WI38 (cell line): ENCODE results near the gene ARG2.

Experiments
- H3K4me3 ChIP-seq: 2 replicates; pipeline ENCODE4 v1.5.1; 2011; ENCODE audit warnings: low read depth, mild to moderate bottlenecking, control low read depth, low read length
- TF ChIP-seq, protein P1 (sequence below): IDR thresholded peaks from 2 replicates; pipeline ENCODE4 v1.5.1; 2012; ENCODE audit warnings: low read depth, mild to moderate bottlenecking, control low read depth, low read length

ARG2 gene

DNA sequence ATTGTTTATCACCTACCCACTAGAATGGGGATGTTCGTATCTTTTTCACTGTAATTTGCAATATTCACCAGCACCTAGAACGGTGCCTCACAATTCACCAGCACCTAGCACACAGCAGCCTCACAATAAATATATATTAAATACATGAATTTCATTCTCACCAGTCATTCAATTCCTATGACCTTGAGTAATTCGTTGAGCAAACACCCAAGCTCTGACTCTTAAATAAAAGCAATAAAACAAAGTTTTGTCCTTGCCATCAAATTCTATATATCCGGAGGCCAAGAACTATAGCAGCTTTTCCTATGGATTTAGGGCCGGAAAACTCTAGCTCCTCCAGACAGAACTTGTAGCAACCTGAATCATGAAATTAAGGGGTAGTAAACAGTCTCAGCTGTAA, 53.7 kb downstream of the ARG2 start:
- peak overlapping the region; percentile 92 for H3K4me3 ChIP-seq
- TF ChIP-seq, protein P1, sequence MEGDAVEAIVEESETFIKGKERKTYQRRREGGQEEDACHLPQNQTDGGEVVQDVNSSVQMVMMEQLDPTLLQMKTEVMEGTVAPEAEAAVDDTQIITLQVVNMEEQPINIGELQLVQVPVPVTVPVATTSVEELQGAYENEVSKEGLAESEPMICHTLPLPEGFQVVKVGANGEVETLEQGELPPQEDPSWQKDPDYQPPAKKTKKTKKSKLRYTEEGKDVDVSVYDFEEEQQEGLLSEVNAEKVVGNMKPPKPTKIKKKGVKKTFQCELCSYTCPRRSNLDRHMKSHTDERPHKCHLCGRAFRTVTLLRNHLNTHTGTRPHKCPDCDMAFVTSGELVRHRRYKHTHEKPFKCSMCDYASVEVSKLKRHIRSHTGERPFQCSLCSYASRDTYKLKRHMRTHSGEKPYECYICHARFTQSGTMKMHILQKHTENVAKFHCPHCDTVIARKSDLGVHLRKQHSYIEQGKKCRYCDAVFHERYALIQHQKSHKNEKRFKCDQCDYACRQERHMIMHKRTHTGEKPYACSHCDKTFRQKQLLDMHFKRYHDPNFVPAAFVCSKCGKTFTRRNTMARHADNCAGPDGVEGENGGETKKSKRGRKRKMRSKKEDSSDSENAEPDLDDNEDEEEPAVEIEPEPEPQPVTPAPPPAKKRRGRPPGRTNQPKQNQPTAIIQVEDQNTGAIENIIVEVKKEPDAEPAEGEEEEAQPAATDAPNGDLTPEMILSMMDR = no peak

DNA sequence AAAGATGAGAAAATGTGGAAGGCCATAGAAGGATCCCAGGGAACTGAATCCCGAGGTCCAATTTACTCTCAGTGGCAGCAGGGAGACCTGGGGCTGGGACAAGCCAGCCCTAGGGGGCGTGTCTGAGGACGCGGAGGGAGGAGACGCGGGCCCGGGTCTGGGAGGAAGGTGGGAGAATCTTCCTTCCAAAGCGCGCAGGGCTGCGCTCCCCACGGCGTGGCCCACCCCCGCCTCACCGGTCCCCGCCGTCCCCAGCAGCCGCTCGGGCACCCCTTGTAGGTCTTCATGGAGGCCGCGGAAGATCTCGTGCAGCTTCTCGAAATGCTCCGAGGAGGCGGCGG, 54.4 kb downstream of the ARG2 start:
- peak overlapping the region; percentile 92 for H3K4me3 ChIP-seq
- TF ChIP-seq, protein P1 = no peak

DNA sequence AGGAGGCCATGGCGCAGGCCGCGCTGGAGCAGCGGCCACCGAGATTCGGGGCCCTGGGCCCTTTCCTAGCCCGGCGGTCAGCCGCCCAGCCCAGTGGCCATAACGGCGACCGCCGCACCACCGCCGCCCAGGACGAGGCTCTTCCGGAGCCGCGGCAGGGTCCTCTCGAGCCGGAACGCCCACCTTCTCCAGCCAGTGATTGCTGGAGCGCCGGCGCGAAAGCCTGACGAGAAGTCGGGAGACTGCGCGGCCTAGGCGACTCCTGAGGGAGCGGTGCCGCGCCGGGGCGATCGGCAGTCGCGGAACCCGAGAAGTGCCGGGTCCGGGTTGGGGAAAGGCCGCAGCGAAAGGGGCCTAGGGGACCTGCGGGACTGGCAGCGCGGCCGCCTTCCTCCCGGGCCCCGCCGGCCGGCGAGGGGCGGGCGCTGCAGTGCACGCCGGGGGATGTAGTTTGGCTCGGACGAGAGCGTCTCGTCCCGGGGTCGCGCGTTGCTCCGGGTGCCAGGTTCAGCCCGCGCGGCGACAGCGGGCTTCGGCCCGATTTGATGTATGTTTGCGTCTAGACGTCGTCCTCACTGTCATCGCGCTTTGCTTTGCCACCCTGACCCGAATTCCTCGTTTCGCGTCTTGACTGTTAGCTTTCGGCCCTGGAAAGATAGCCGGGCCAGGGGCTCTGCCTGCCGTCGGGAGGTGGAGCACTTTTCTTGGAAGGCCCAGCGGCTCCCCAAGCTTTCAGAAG, 54.9 kb downstream of the ARG2 start, which contains the start of gene VTI1B:
TSS of gene VTI1B (minus strand) at position 153 of the 739 bp plus-strand sequence. CDS start at position 10, 143 bp downstream.
- TF ChIP-seq, protein P1 = 0 out of 2 replicates have a peak, but pooled peaks have one; percentile 9
- peak within 1 kb of the TSS; percentile 92 for H3K4me3 ChIP-seq

DNA sequence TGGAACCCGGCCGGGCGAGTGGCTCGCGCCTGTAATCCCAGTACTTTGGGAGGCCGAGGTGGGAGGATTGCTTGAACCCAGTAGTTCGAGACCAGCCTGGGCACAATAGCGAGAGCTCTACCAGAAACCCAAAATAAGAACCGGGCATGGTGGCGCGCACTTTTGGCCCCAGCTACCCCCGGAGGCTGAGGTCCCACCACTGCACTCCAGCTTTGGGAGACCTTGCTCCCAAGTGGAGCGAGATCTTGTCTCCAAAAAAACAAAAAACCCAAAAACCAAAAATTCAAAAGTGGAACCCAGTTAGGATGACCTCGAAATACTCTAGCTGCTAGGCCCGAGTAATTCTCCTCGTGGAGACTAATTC, 55.5 kb downstream of the ARG2 start:
- peak overlapping the region; percentile 92 for H3K4me3 ChIP-seq
- TF ChIP-seq, protein P1 = no peak

DNA sequence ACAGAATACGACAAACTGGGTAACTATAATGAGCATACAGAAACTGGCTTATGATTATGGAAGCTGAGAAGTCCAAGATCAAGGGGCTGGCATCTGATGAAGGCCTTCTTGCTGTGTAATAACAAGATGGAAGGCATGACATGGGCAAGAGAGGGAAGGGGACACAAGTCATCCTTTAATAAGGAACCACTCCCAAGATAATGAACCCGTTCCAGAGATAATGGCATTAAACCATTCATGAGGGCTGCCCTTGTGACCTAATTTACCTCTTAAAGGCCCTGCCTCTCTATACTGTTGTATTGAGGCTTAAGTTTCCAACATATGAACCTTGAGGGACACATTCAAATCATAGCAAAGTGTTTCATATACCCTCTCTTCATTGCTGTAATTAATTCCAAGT, 59.3 kb downstream of the ARG2 start:
- H3K4me3 ChIP-seq = no peak overlapping the region
- TF ChIP-seq, protein P1 = no peak

DNA sequence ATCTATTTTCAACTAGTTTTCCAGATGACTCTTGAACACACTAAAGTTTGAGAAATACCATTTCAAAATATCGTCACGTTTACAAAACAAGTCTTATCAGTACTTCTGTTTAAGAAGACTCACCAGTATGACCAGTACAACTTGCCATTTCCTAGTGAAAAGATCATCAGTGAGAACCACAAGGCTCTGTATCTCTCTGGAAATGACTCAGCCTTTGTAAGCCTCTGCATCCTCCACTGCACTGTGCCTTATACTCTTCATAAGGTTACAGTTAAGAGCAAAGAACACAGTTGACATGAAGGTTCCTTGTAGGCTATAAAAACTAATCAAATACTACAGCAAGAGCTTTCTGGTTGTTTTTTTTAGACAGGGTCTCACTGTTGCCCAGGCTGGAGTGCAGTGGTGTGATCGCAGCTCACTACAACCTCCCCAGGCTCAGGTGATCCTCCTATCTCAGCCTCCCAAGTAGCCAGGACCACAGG, 60.4 kb downstream of the ARG2 start:
- TF ChIP-seq, protein P1 = no peak

DNA sequence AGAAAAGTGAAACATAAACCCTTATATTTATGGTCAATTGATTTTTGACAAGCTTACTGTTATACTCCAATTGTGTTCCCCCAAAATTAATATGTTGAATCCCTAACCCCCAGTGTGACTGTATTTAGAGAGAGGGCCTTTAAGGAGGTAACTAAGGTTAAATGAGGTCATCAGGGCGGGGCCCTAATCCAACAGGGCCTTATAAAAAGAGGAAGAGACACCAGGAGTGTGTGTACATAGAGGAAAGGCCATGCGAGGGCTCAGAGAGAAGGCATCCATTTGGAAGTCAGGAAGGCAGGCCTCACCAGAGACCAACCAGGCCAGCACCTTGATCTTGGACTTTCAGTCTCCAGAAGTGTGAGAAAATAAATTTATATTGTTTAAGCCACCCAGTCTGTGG, 61.2 kb downstream of the ARG2 start:
- TF ChIP-seq, protein P1 = no peak
- no peak overlapping the region for H3K4me3 ChIP-seq

More for the DNA sequence above, 60.4 kb downstream of the ARG2 start:
- H3K4me3 ChIP-seq = no peak overlapping the region
